ENCODE measurements around the gene PRKCB. TPM values are rescaled to one million over a fixed set of nuclear protein-coding genes. Genes with fewer than 3 reads are reported as not detected.

PRKCB gene
- total RNA-seq, 1 experiment from 2014 or later, result not detected

GRCh38 chr16:23953476-23953875 is 117.7 kb downstream of the PRKCB start:
- POLR2A ChIA-PET, result no interaction called here
- Mint-ChIP-seq H3K27me3 (ENCODE audit: insufficient read depth, unreplicated experiment) (peaks cover 40% of the 10 kb centered on the region), H3K4me3 (ENCODE audit: unreplicated experiment) (no peak overlapping the region), H3K36me3 (ENCODE audit: insufficient read depth, unreplicated experiment) (no peaks in the 10 kb centered on the region), H3K9me3 (ENCODE audit: unreplicated experiment) (no peaks in the 10 kb centered on the region), H3K4me1 (ENCODE audit: insufficient read depth, unreplicated experiment) (no peaks in the 10 kb centered on the region), H3K27ac (ENCODE audit: low read depth, unreplicated experiment) (no peak overlapping the region)
- DNase-seq (ENCODE audit: unreplicated experiment), result no peak
- intact Hi-C loops (cut with micrococcal nuclease), result no loop called here
- BruUV-seq (replicated peaks), result no TSS peak
- CTCF ChIA-PET, result interaction anchor here (0.6 to 1.5 kb wide), 3 partner anchors 12 to 225 kb away, joined by 3 to 4 read pairs (median 4); no protein-coding TSS in a partner anchor
- no peak for TF ChIP-seq CTCF (IDR thresholded peaks at IDR 0.05; ENCODE audit: unreplicated experiment)

GRCh38 chr16:23955088-23955487 is 119.3 kb downstream of the PRKCB start:
- Mint-ChIP-seq H3K36me3 (ENCODE audit: insufficient read depth, unreplicated experiment) (no peaks in the 10 kb centered on the region), H3K4me1 (ENCODE audit: insufficient read depth, unreplicated experiment) (no peaks in the 10 kb centered on the region), H3K4me3 (ENCODE audit: unreplicated experiment) (no peak overlapping the region), H3K9me3 (ENCODE audit: unreplicated experiment) (no peaks in the 10 kb centered on the region), H3K27me3 (ENCODE audit: insufficient read depth, unreplicated experiment) (peaks cover 51% of the 10 kb centered on the region), H3K27ac (ENCODE audit: low read depth, unreplicated experiment) (no peak overlapping the region)
- TF ChIP-seq CTCF (IDR thresholded peaks at IDR 0.05; ENCODE audit: unreplicated experiment), result no peak
- no peak for DNase-seq (ENCODE audit: unreplicated experiment)
- no TSS peak for BruUV-seq (replicated peaks)
- ChIA-PET POLR2A (no interaction called here), CTCF (interaction anchor here (1.1 kb wide), 1 partner anchor 55 kb away, joined by 3 read pairs; no protein-coding TSS in a partner anchor)
- intact Hi-C loops (cut with micrococcal nuclease), result no loop called here

GRCh38 chr16:23957287-23957686 is 121.5 kb downstream of the PRKCB start:
- Mint-ChIP-seq H3K9me3 (ENCODE audit: unreplicated experiment) (no peaks in the 10 kb centered on the region), H3K4me1 (ENCODE audit: insufficient read depth, unreplicated experiment) (no peaks in the 10 kb centered on the region), H3K27ac (ENCODE audit: low read depth, unreplicated experiment) (no peak overlapping the region), H3K4me3 (ENCODE audit: unreplicated experiment) (no peak overlapping the region), H3K27me3 (ENCODE audit: insufficient read depth, unreplicated experiment) (peaks cover 62% of the 10 kb centered on the region), H3K36me3 (ENCODE audit: insufficient read depth, unreplicated experiment) (no peaks in the 10 kb centered on the region)
- BruUV-seq (replicated peaks), result no TSS peak
- DNase-seq (ENCODE audit: unreplicated experiment), result no peak
- intact Hi-C loops (cut with micrococcal nuclease), result no loop called here
- TF ChIP-seq CTCF (IDR thresholded peaks at IDR 0.05; ENCODE audit: unreplicated experiment), result no peak
- ChIA-PET CTCF (interaction anchor here (0.9 kb wide), 1 partner anchor 80 kb away, joined by 3 read pairs; no protein-coding TSS in a partner anchor), POLR2A (no interaction called here)

GRCh38 chr16:23959072-23959751 is 123.4 kb downstream of the PRKCB start:
- no peaks in the 10 kb centered on the region for H3K9me3 Mint-ChIP-seq (ENCODE audit: unreplicated experiment)
- BruUV-seq (replicated peaks), result no TSS peak

More at GRCh38 chr16:23959072-23959751, 123.4 kb downstream of the PRKCB start:
- H3K27me3 Mint-ChIP-seq (ENCODE audit: insufficient read depth, unreplicated experiment), result peaks cover 66% of the 10 kb centered on the region
- no peaks in the 10 kb centered on the region for H3K4me1 Mint-ChIP-seq (ENCODE audit: insufficient read depth, unreplicated experiment)
- no peaks in the 10 kb centered on the region for H3K36me3 Mint-ChIP-seq (ENCODE audit: insufficient read depth, unreplicated experiment)
- intact Hi-C loops (cut with micrococcal nuclease), result no loop called here
- no peak overlapping the region for H3K27ac Mint-ChIP-seq (ENCODE audit: low read depth, unreplicated experiment)
- POLR2A ChIA-PET, result no interaction called here
- H3K4me3 Mint-ChIP-seq (ENCODE audit: unreplicated experiment), result no peak overlapping the region
- CTCF ChIA-PET, result interaction anchor here (0.5 to 0.8 kb wide), 2 partner anchors 159 to 546 kb away, joined by 3 read pairs; no protein-coding TSS in a partner anchor
- no peak for DNase-seq (ENCODE audit: unreplicated experiment)
- no peak for TF ChIP-seq CTCF (IDR thresholded peaks at IDR 0.05; ENCODE audit: unreplicated experiment)
